HepG2 (cell line): ENCODE results near the gene ZBTB9. TPM values are rescaled to one million over a fixed set of nuclear protein-coding genes. Genes with fewer than 3 reads are reported as not detected.

Source experiments
- ARNTL ChIP-seq: sonication (generic); formaldehyde crosslinking; IDR thresholded peaks from 2 replicates; pipeline ENCODE4 v1.4.0; 2020; ENCODE audit warnings: mild to moderate bottlenecking, missing genetic modification reagents
- CHD4 ChIP-seq: fragments of 200-600 bp; sonication (generic); IDR thresholded peaks from 2 replicates; pipeline ENCODE4 v1.7.0; 2017; ENCODE audit warnings: mild to moderate bottlenecking, low read length, borderline replicate concordance
- ELF1 ChIP-seq: sonication (generic); formaldehyde crosslinking; IDR thresholded peaks from 2 replicates; pipeline ENCODE4 v1.4.0; 2020; ENCODE audit warnings: missing genetic modification reagents
- ETV5 ChIP-seq: IDR thresholded peaks from 2 replicates; pipeline ENCODE4 v1.6.1; 2018; ENCODE audit warnings: missing biosample characterization, missing genetic modification reagents, inconsistent platforms, borderline replicate concordance
- FOXM1 ChIP-seq: sonication (generic); formaldehyde crosslinking; IDR thresholded peaks from 2 replicates; pipeline ENCODE4 v1.5.0; 2020; ENCODE audit warnings: missing genetic modification reagents
- FOXP1 ChIP-seq, 2 experiments: fragments of 450-650 bp in 1 of 2; IDR thresholded peaks; 2 replicates each; pipeline ENCODE4 v1.6.1; 2017 to 2018; ENCODE audit warnings: antibody characterized with exemption in 1 of 2
- HNRNPK ChIP-seq: fragments of 200-400 bp; formaldehyde crosslinking; IDR thresholded peaks from 2 replicates; pipeline ENCODE4 v1.6.1; 2018; ENCODE audit warnings: low read length, low read depth, moderate library complexity, mild to moderate bottlenecking; ENCODE audit not compliant: poor library complexity, severe bottlenecking
- IRF1 ChIP-seq: sonication (generic); formaldehyde crosslinking; IDR thresholded peaks from 2 replicates; pipeline ENCODE4 v1.4.0; 2020; ENCODE audit warnings: low read depth, mild to moderate bottlenecking, missing genetic modification reagents
- NFKB2 ChIP-seq: sonication (generic); formaldehyde crosslinking; IDR thresholded peaks from 2 replicates; pipeline ENCODE4 v1.4.0; 2020; ENCODE audit warnings: missing genetic modification reagents, borderline replicate concordance
- POLR2G ChIP-seq: fragments of 200-400 bp; formaldehyde crosslinking; IDR thresholded peaks from 2 replicates; pipeline ENCODE4 v1.6.1; 2018; ENCODE audit warnings: mild to moderate bottlenecking, low read depth, low read length, moderate library complexity
- RFXAP ChIP-seq: sonication (generic); formaldehyde crosslinking; IDR thresholded peaks from 2 replicates; pipeline ENCODE4 v1.4.0; 2020; ENCODE audit warnings: missing genetic modification reagents, borderline replicate concordance
- SALL1 ChIP-seq: sonication (generic); formaldehyde crosslinking; IDR thresholded peaks from 2 replicates; pipeline ENCODE4 v1.8.0; 2022; ENCODE audit warnings: mild to moderate bottlenecking, missing genetic modification reagents
- STAG1 ChIP-seq: sonication (generic); formaldehyde crosslinking; IDR thresholded peaks from 2 replicates; pipeline ENCODE4 v1.4.0; 2020; ENCODE audit warnings: missing genetic modification reagents
- ZBTB3 ChIP-seq: sonication (generic); formaldehyde crosslinking; IDR thresholded peaks from 2 replicates; pipeline ENCODE4 v1.4.0; 2020; ENCODE audit warnings: low read depth, mild to moderate bottlenecking, moderate library complexity, missing genetic modification reagents, borderline replicate concordance
- ZBTB46 ChIP-seq: sonication (generic); formaldehyde crosslinking; IDR thresholded peaks from 2 replicates; pipeline ENCODE4 v1.4.0; 2020; ENCODE audit warnings: mild to moderate bottlenecking, missing genetic modification reagents, borderline replicate concordance
- ZFP82 ChIP-seq: sonication (generic); formaldehyde crosslinking; IDR thresholded peaks from 2 replicates; pipeline ENCODE4 v1.5.1; 2020; ENCODE audit warnings: mild to moderate bottlenecking, missing genetic modification reagents, borderline replicate concordance
- ZNF326 ChIP-seq: sonication (generic); formaldehyde crosslinking; IDR thresholded peaks from 2 replicates; pipeline ENCODE4 v1.4.0; 2020; ENCODE audit warnings: missing genetic modification reagents, borderline replicate concordance
- ZNF350 ChIP-seq: sonication (generic); formaldehyde crosslinking; IDR thresholded peaks from 2 replicates; pipeline ENCODE4 v1.4.0; 2020; ENCODE audit warnings: mild to moderate bottlenecking, low read depth, missing genetic modification reagents, borderline replicate concordance
- ZNF414 ChIP-seq: sonication (generic); formaldehyde crosslinking; IDR thresholded peaks from 2 replicates; pipeline ENCODE4 v1.5.0; 2020; ENCODE audit warnings: missing genetic modification reagents
- ZNF766 ChIP-seq: sonication (generic); formaldehyde crosslinking; IDR thresholded peaks from 2 replicates; pipeline ENCODE4 v1.5.0; 2020; ENCODE audit warnings: missing genetic modification reagents, borderline replicate concordance
- polyA plus RNA-seq, 8 experiments: library from polyadenylated mRNA; depleted of rRNA in 3 of 8; stranded (reverse) in 7 of 8; unstranded in 1 of 8; fragments of >200 nt; fragmentation: Illumina TruSeq in 4 of 8; extraction: Trizol in 4 of 8; gene quantifications; 2 replicates each; pipeline versions ENCODE4 v1.2.1 to v1.2.3, GENCODE V29; 2011 to 2016; ENCODE audit warnings: low read depth in 4 of 8, missing spikeins in 1 of 8, mixed read lengths in 1 of 8; ENCODE audit not compliant: insufficient read depth in 1 of 8
- total RNA-seq, 5 experiments: library from RNA; depleted of rRNA; stranded (reverse); fragments of >200 nt; fragmentation: Illumina TruSeq; extraction: Trizol; gene quantifications; 2 replicates each; pipeline ENCODE4 v1.2.3, GENCODE V29; 2016; ENCODE audit warnings: low read depth in 1 of 5
- TF ChIP-seq, protein P1 (sequence below): sonication (generic); formaldehyde crosslinking; IDR thresholded peaks from 2 replicates; pipeline ENCODE4 v1.4.0; 2020; ENCODE audit warnings: mild to moderate bottlenecking, missing genetic modification reagents
- TF ChIP-seq, protein P2 (sequence below): sonication (generic); formaldehyde crosslinking; IDR thresholded peaks from 2 replicates; pipeline ENCODE4 v1.5.0; 2020; ENCODE audit warnings: missing genetic modification reagents
- TF ChIP-seq, protein P3 (sequence below): sonication (generic); formaldehyde crosslinking; IDR thresholded peaks from 2 replicates; pipeline ENCODE4 v1.5.1; 2020; ENCODE audit warnings: mild to moderate bottlenecking, missing genetic modification reagents, moderate library complexity

Gene ZBTB9
- total and polyA plus RNA-seq, 2 of the 13 experiments (the other 11 are each of a cell fraction or from before 2014, with no cell fraction given): 5.3 to 9.2 TPM

DNA sequence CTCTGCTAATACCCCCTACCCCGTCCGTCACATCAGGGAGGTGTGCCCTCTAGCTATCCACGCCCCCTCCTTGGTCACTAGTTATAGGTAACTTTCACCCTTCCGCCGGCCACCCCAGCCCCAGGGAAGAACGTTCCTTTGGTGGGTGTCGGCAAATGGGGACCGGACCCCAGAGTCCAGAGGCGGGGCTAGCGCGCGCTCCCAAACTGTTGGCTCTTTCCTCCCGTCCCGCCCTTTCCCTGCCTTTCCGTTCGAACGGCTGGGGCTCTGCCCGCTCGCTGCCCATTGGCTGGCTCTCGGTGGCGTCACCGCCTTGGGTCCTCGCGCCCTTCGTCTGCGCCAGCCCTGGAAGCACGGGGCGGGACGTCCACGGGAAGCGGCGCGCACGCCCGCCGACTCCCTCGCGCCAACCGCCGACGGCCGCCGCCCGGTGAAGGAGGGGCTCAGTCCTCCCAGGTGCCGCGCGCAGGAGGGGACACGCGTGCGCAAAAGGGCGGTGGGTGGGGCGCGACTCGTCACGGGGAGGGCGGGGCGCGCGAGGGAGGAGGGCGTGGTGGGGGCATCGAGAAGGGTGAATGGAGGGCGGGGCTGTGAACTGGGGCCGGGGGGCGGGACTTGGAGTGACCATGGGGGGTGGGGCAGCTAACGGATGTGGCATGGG, 44.2 kb upstream of the ZBTB9 start (continued):
- TF ChIP-seq, protein P1, sequence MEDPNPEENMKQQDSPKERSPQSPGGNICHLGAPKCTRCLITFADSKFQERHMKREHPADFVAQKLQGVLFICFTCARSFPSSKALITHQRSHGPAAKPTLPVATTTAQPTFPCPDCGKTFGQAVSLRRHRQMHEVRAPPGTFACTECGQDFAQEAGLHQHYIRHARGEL (CRISPR knock-in tag): no peak; the same call in 1 of the 2 replicates
- TF ChIP-seq ZBTB46 (CRISPR knock-in tag): peak; percentile 93; the same call in 1 of the 2 replicates
- TF ChIP-seq RFXAP: peak; percentile 97
- no peak for TF ChIP-seq FOXP1 (IDR thresholded peaks at IDR 0.05)
- no peak for TF ChIP-seq FOXP1 (CRISPR knock-in tag; IDR thresholded peaks at IDR 0.05)
- peak; percentile 68 for TF ChIP-seq ETV5 (CRISPR knock-in tag)
- TF ChIP-seq, protein P2, sequence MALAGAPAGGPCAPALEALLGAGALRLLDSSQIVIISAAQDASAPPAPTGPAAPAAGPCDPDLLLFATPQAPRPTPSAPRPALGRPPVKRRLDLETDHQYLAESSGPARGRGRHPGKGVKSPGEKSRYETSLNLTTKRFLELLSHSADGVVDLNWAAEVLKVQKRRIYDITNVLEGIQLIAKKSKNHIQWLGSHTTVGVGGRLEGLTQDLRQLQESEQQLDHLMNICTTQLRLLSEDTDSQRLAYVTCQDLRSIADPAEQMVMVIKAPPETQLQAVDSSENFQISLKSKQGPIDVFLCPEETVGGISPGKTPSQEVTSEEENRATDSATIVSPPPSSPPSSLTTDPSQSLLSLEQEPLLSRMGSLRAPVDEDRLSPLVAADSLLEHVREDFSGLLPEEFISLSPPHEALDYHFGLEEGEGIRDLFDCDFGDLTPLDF (CRISPR knock-in tag): peak; percentile 98
- TF ChIP-seq ZBTB3 (CRISPR knock-in tag): 0 out of 2 replicates have a peak, but pooled peaks have one; percentile 75
- peak; percentile 98 for TF ChIP-seq HNRNPK
- TF ChIP-seq ZNF414: peak; percentile 77; the same call in 1 of the 2 replicates
- peak; percentile 95 for TF ChIP-seq SALL1 (CRISPR knock-in tag)
- peak; percentile 85 for TF ChIP-seq ARNTL (CRISPR knock-in tag)
- TF ChIP-seq ZNF326 (CRISPR knock-in tag): peak; percentile 84
- TF ChIP-seq ZFP82 (CRISPR knock-in tag): peak; percentile 33; the same call in 1 of the 2 replicates
- TF ChIP-seq, protein P3, sequence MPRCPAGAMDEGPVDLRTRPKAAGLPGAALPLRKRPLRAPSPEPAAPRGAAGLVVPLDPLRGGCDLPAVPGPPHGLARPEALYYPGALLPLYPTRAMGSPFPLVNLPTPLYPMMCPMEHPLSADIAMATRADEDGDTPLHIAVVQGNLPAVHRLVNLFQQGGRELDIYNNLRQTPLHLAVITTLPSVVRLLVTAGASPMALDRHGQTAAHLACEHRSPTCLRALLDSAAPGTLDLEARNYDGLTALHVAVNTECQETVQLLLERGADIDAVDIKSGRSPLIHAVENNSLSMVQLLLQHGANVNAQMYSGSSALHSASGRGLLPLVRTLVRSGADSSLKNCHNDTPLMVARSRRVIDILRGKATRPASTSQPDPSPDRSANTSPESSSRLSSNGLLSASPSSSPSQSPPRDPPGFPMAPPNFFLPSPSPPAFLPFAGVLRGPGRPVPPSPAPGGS (CRISPR knock-in tag): peak; percentile 97
- TF ChIP-seq STAG1: no peak
- TF ChIP-seq CHD4: no peak
- TF ChIP-seq IRF1 (CRISPR knock-in tag): 0 out of 2 replicates have a peak, but pooled peaks have one; percentile 33
- 0 out of 2 replicates have a peak, but pooled peaks have one; percentile 59 for TF ChIP-seq FOXM1 (CRISPR knock-in tag)
- peak; percentile 62 for TF ChIP-seq ZNF350
- peak; percentile 95 for TF ChIP-seq ZNF766 (CRISPR knock-in tag)
- TF ChIP-seq POLR2G: peak; percentile 93
- TF ChIP-seq ELF1 (CRISPR knock-in tag): peak; percentile 62; the same call in 1 of the 2 replicates
- peak; percentile 93; the same call in 1 of the 2 replicates for TF ChIP-seq NFKB2
